Transverse colon (tissue), 4 donors: ENCODE data around the gene RAB37.

Experiments used
- EP300 ChIP-seq: sonication (generic); formaldehyde crosslinking; IDR thresholded peaks from one replicate; pipeline ENCODE4 v1.6.1; 2017; ENCODE audit warnings: antibody characterized with exemption, low read depth
- POLR2A ChIP-seq: fragments of 450-650 bp; IDR thresholded peaks from one replicate; pipeline ENCODE4 v1.6.1; 2016; ENCODE audit warnings: antibody characterized with exemption, mild to moderate bottlenecking, moderate library complexity
- POLR2AphosphoS5 ChIP-seq, 3 donors: sonication (generic); formaldehyde crosslinking; IDR thresholded peaks; one replicate each; pipeline ENCODE4 v1.6.1; 2016; ENCODE audit warnings: antibody characterized with exemption in 3 of 3
- TF ChIP-seq, protein P1 (sequence below), 5 experiments: fragments of 200-600 bp in 3 of 5; fragments of 450-650 bp in 2 of 5; sonication (generic) in 3 of 5; IDR thresholded peaks; 1 replicate in 2 of 5; 2 replicates in 3 of 5; pipeline ENCODE4 v1.5.1; 2016 to 2017; ENCODE audit warnings: antibody characterized with exemption in 5 of 5, inconsistent platforms in 3 of 5, mild to moderate bottlenecking in 2 of 5, moderate library complexity in 1 of 5

DNA sequence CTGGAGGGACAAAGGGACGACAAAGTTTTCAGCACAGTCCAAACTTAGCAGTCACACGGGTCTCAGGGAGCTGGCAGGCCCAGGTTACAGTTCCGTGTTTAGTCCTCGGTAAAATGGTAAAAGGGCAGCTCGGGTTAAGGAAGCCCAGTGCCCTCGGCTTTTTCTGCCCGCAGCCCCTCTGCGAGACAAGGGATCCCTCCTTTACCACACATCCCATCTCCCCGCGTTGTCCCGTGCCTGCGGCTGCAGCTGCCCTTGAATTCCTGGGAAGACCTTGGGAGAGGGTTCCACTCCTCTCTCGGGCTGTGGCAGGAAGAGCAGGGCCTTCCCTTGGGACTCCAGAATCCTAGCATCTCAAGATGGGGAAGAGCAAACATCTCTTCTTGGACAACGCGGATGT lies 7.2 kb upstream of the RAB37 start:
- TF ChIP-seq, protein P1, sequence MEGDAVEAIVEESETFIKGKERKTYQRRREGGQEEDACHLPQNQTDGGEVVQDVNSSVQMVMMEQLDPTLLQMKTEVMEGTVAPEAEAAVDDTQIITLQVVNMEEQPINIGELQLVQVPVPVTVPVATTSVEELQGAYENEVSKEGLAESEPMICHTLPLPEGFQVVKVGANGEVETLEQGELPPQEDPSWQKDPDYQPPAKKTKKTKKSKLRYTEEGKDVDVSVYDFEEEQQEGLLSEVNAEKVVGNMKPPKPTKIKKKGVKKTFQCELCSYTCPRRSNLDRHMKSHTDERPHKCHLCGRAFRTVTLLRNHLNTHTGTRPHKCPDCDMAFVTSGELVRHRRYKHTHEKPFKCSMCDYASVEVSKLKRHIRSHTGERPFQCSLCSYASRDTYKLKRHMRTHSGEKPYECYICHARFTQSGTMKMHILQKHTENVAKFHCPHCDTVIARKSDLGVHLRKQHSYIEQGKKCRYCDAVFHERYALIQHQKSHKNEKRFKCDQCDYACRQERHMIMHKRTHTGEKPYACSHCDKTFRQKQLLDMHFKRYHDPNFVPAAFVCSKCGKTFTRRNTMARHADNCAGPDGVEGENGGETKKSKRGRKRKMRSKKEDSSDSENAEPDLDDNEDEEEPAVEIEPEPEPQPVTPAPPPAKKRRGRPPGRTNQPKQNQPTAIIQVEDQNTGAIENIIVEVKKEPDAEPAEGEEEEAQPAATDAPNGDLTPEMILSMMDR (IDR thresholded peaks at IDR 0.05): no peak
- no peak for TF ChIP-seq EP300
- TF ChIP-seq POLR2A: no peak
- no peak for TF ChIP-seq POLR2AphosphoS5 (IDR thresholded peaks at IDR 0.05)
